K562 (cell line): ENCODE data around the gene KLC1.

ENCODE experiments used
- MLX ChIP-seq, 2 experiments: fragments of 450-650 bp in 1 of 2; sonication (generic) in 1 of 2; formaldehyde crosslinking; conservative IDR thresholded peaks; 2 replicates each; pipeline versions ENCODE4 v1.4.0 to v1.8.1; 2020 to 2022; ENCODE audit warnings: mild to moderate bottlenecking in 1 of 2, missing genetic modification reagents in 1 of 2
- ZNF224 ChIP-seq: sonication (generic); formaldehyde crosslinking; IDR thresholded peaks from 2 replicates; pipeline ENCODE4 v1.8.0; 2022; ENCODE audit warnings: mild to moderate bottlenecking, missing genetic modification reagents

GRCh38 chr14:103704708-103705107 lies 75.7 kb downstream of the KLC1 start:
- TF ChIP-seq ZNF224: no peak
- TF ChIP-seq MLX (CRISPR knock-in tag; conservative IDR thresholded peaks at IDR 0.05): no peak
